Dendritic cell treated with granulocyte-macrophage colony-stimulating factor and Interleukin-4, amounts not matched to agents 40 ng/mL and 50 ng/mL, for 4 days (primary cell): ENCODE results near the gene MMP1.

Experiments used
- H3K27ac Mint-ChIP-seq: one replicate; pipeline ENCODE4 v1.8.0; 2022; ENCODE audit warnings: mild to moderate bottlenecking, mixed read lengths
- H3K27me3 Mint-ChIP-seq: one replicate; pipeline ENCODE4 v1.8.0; 2022; ENCODE audit warnings: mild to moderate bottlenecking, mixed read lengths
- H3K36me3 Mint-ChIP-seq: one replicate; pipeline ENCODE4 v1.8.0; 2022; ENCODE audit warnings: low read depth, mixed read lengths
- H3K4me1 Mint-ChIP-seq: one replicate; pipeline ENCODE4 v1.8.0; 2022; ENCODE audit warnings: low read depth, mixed read lengths
- H3K4me3 Mint-ChIP-seq: one replicate; pipeline ENCODE4 v1.8.0; 2022; ENCODE audit warnings: mild to moderate bottlenecking, moderate library complexity, mixed read lengths
- H3K9me3 Mint-ChIP-seq: one replicate; pipeline ENCODE4 v1.8.0; 2022; ENCODE audit warnings: mixed read lengths
- intact Hi-C: fragments of 100-400 bp; cut with micrococcal nuclease; formaldehyde crosslinking; loops from one replicate; pipeline ENCODE4 v1.15.0; 2022

MMP1 gene

DNA sequence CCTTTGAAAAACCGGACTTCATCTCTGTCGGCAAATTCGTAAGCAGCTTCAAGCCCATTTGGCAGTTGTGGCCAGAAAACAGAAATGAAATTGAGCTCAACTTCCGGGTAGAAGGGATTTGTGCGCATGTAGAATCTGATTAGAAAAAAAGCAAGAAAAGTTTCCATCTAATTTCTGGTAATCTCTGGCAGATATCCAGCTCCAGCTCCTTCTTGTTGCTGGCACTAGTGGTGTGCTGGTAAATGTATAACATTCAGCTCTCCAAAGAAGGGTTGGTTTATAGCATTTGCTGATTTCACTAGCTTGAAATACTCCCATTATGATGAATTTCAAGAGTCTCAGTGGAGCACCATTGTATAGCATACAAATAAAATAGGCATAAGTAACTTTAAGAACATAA lies 5.4 kb downstream of the MMP1 start:
- Mint-ChIP-seq H3K27ac (no peak overlapping the region), H3K9me3 (no peaks in the 10 kb centered on the region), H3K4me3 (no peak overlapping the region), H3K4me1 (no peaks in the 10 kb centered on the region), H3K36me3 (no peaks in the 10 kb centered on the region), H3K27me3 (peaks cover 20% of the 10 kb centered on the region)
- intact Hi-C loops = no loop called here

DNA sequence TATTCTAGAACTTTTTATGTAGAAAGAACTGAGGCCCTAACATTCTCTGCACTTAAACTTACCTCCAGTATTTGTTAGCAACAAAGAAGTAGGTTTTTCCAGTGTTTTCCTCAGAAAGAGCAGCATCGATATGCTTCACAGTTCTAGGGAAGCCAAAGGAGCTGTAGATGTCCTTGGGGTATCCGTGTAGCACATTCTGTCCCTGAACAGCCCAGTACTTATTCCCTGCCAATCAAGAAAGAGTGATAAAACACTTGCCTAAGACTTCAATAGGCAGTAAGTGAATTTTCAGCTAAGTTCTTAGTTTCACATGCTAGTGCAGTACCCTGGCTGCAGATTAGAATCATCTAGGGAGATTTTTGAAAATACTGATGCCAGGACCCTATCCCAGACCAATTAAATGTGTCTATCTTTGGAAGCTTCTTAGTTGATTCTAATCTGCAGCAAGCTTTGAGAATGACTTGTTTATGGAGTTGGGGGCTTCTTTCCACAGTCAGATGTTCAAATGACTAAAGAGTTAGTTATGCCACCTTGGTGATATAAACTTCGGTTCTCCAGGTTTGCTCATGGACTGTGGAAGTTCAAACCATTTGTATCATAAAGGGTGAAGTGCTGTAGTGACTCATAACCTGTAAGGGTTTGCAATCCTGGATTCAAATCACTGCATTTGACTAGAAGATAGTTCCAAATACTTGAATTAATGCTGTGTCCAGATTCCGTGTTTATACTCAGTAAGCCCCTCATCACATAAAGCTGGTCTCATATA lies 6.5 kb downstream of the MMP1 start:
- no peaks in the 10 kb centered on the region for H3K36me3 Mint-ChIP-seq
- H3K27ac Mint-ChIP-seq = no peak overlapping the region
- intact Hi-C loops = no loop called here
- peaks cover 14% of the 10 kb centered on the region for H3K27me3 Mint-ChIP-seq
- peaks cover 2% of the 10 kb centered on the region for H3K4me1 Mint-ChIP-seq
- no peak overlapping the region for H3K4me3 Mint-ChIP-seq
- H3K9me3 Mint-ChIP-seq = no peaks in the 10 kb centered on the region

DNA sequence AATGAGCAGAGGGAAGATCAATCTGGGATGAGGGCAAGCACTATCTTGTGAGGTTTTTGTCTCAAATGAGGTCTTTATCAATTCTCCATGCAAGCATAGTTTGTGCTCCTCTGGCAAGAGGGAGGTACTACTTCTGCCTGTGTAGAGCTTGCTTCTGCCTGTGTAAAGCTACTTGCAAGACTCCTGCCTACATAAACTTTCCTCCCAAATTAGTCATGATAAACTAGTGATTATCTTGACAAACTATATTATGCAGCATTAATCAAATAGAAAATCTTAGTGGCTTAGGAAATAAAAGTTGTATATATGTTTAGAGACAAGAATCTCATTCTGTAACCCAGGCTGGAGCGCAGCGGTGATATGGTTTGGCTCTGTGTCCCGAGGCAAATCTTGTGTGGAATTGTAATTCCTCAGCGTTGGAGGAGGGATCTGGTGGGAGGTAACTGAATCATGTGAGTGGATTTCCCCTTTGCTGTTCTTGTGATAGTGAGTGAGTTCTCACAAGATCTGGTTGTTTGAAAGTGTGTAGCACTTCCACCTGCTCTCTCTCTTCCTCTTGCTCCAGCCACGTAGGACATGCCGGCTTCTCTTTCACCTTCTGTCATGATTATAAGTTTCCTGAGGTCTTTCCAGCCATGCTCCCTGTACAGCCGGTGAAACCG lies 9.5 kb downstream of the MMP1 start:
- Mint-ChIP-seq H3K27me3 (peaks cover 20% of the 10 kb centered on the region), H3K27ac (no peak overlapping the region), H3K4me1 (peaks cover 13% of the 10 kb centered on the region), H3K4me3 (no peak overlapping the region), H3K36me3 (no peaks in the 10 kb centered on the region), H3K9me3 (no peaks in the 10 kb centered on the region)
- intact Hi-C loops = no loop called here

DNA sequence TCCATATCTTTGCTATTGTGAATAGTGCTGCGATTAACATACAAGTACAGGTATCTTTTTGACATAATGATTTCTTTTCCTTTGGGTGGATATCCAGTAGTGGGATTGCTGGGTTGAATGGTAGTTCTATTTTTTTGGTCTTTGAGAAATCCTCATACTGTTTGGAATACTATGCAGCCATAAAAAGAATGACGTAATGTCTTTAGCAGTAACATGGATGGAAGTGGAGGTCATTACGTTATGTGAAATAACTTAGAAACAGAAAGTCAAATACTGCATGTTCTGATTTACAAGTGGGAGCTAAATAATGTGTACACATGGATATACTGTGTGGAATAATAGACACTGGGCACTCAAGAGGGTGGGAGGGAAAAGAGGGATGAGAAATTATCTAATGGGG lies 13.6 kb downstream of the MMP1 start:
- Mint-ChIP-seq H3K4me3 (no peak overlapping the region), H3K27me3 (peaks cover 33% of the 10 kb centered on the region), H3K36me3 (no peaks in the 10 kb centered on the region), H3K4me1 (peaks cover 13% of the 10 kb centered on the region), H3K27ac (no peak overlapping the region), H3K9me3 (no peaks in the 10 kb centered on the region)
- intact Hi-C loops = no loop called here

DNA sequence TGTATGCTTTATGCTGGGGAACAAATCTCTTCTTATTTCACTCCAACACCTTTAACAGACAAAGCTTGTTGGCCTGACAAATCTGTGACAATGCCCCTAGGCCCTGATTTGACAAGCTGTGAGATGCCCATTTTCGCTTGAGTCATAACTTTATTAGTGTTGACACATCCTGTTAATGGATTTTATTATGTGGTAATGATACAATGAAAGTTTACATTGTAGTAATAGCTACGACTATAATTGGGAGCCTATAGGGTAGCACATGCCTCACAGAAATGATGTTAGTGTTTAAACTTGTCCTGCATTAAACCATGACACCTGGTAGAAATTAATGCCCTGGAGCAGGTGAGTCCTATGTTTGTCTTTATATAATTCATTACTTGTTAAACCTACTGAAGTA lies 14.2 kb downstream of the MMP1 start:
- H3K27me3 Mint-ChIP-seq = peaks cover 34% of the 10 kb centered on the region
- H3K4me3 Mint-ChIP-seq = no peak overlapping the region
- H3K36me3 Mint-ChIP-seq = no peaks in the 10 kb centered on the region
- intact Hi-C loops = no loop called here
- no peaks in the 10 kb centered on the region for H3K9me3 Mint-ChIP-seq
- H3K4me1 Mint-ChIP-seq = peaks cover 13% of the 10 kb centered on the region
- H3K27ac Mint-ChIP-seq = no peak overlapping the region

DNA sequence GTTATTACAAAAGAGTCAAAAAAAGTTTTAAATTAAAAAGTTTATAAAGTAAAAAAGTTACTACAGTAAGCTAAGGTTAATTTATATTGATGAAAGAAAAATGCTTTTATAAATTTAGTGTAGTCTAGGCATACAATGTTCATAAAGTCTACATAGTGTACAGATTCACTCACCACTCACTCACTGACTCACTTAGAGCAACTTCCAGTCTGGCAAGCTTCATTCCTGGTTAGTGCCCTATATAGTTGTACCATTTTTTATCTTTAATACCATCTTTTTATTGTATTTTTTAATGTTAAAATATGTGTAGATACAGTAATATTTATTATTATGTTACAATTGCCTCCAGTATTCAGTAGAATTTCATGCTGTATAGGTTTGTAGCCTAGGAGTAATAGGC lies 14.9 kb downstream of the MMP1 start:
- Mint-ChIP-seq H3K4me3 (no peak overlapping the region), H3K27ac (no peak overlapping the region), H3K36me3 (no peaks in the 10 kb centered on the region), H3K27me3 (peaks cover 29% of the 10 kb centered on the region), H3K4me1 (peaks cover 13% of the 10 kb centered on the region), H3K9me3 (no peaks in the 10 kb centered on the region)
- intact Hi-C loops = no loop called here

DNA sequence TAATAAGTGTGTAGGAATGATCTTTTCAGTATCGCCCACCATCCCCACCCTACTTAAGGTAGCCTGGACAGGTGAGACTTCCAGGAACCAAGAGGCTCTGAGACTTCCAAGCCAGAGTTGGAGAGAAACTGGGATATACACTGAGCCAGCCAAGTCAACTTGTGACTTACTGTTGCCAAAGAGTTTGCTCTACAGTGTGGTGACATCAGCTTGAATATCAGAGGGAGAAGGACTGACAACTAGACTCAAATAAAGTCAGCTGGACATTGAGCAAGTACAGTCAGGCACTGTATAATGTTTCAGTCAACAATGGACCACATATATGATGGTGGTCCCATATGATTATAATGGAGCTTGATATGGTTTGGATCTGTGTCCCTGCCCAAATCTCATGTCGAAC lies 16.3 kb downstream of the MMP1 start:
- no peaks in the 10 kb centered on the region for H3K36me3 Mint-ChIP-seq

DNA sequence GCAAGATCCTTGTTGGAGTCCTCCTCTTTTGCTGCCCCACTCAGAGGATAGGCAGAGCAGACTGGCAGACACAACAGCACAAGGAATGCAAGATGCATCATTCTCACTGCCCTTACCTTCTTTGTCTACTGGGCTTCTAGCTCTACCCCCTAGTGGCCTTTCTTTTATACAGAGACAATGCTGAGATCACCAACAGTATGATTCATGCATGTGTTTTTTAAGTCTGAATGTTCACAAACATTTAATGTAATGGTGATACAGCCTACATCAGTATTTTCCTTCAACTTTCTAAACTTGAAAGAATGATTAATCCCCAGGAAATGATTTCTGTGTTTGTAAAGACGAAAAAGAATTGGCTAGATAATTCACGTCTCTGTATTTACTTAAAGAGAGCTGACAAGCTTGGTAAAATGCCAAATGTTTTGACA lies 17.5 kb downstream of the MMP1 start, which contains the start of gene MMP10:
TSS of gene MMP10 (minus strand) at position 138 of the 428 bp plus-strand sequence. CDS start at position 101, 37 bp downstream.
- intact Hi-C loops = loop anchor here (1.0 kb wide), 1 partner anchor 47 kb away; no protein-coding TSS in a partner anchor
- Mint-ChIP-seq H3K4me3 (no peak within 1 kb of the TSS), H3K27me3 (peaks cover 34% of the 10 kb centered on the region), H3K36me3 (no peaks in the 10 kb centered on the region), H3K9me3 (no peaks in the 10 kb centered on the region), H3K4me1 (peaks cover 6% of the 10 kb centered on the region), H3K27ac (no peak within 1 kb of the TSS)

More for the DNA sequence above, 16.3 kb downstream of the MMP1 start:
- H3K4me3 Mint-ChIP-seq = no peak overlapping the region
- H3K27ac Mint-ChIP-seq = no peak overlapping the region
- peaks cover 31% of the 10 kb centered on the region for H3K27me3 Mint-ChIP-seq
- H3K9me3 Mint-ChIP-seq = no peaks in the 10 kb centered on the region
- intact Hi-C loops = no loop called here
- peaks cover 13% of the 10 kb centered on the region for H3K4me1 Mint-ChIP-seq

DNA sequence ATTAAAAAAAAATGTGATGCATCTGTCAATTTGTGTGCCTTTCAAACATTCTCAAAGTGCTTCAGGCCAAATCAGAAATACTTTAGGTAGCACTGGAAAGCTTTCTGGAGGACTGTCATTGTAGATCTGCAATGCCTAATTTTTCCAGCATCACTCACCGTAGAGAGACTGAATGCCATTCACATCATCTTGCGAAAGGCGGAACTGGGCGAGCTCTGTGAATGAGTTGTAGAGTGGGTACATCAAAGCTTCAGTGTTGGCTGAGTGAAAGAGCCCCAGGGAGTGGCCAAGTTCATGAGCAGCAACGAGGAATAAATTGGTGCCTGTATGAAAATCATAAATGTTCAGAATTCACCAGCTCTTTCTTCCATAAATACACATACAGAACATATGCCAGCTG lies 21.5 kb downstream of the MMP1 start:
- Mint-ChIP-seq H3K36me3 (no peaks in the 10 kb centered on the region), H3K27me3 (peaks cover 37% of the 10 kb centered on the region), H3K9me3 (no peaks in the 10 kb centered on the region), H3K27ac (no peak overlapping the region), H3K4me3 (no peak overlapping the region), H3K4me1 (peaks cover 3% of the 10 kb centered on the region)
- intact Hi-C loops = no loop called here

DNA sequence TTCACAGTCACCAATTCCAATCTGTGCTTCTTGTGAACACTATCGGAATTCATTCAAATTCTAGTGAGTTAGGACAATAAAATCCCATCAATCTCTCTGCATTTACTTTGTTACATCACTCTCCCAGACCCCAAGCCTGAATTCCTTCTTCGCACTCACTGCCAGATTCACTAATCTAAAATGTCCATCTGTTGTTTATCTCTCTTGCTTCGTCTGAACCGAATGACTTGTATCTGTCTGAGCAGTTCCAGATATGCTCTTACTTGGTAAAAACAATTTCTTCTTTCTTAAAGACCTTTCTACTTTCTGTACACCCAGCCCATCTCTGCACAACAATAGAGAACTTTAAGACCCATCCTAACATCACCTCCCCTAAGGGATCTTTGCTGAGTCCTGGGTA lies 24.6 kb downstream of the MMP1 start:
- Mint-ChIP-seq H3K4me1 (peaks cover 7% of the 10 kb centered on the region), H3K9me3 (no peaks in the 10 kb centered on the region), H3K27ac (no peak overlapping the region), H3K36me3 (no peaks in the 10 kb centered on the region), H3K4me3 (no peak overlapping the region), H3K27me3 (peaks cover 43% of the 10 kb centered on the region)
- intact Hi-C loops = no loop called here

DNA sequence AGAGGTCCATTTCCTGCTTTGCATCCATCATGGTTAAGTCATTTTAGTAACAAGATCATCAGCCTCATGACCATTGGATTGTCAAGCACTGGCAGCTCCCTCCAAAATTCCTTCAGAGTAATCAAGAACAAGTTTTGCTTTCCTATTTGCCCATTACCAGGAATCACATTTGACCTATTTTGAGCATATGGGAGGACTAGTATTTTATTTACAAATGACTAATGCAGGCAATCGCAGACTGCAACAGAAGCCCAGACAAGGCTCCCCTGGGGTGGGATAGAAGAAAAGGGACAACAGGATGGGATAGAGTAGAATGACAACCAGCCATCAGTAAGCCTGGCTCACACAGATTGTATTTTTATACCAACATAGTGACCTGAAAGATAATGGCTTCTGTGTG lies 26.6 kb downstream of the MMP1 start:
- H3K27ac Mint-ChIP-seq = no peak overlapping the region
- H3K36me3 Mint-ChIP-seq = no peaks in the 10 kb centered on the region
- no peak overlapping the region for H3K4me3 Mint-ChIP-seq
- intact Hi-C loops = no loop called here
- no peaks in the 10 kb centered on the region for H3K9me3 Mint-ChIP-seq
- H3K4me1 Mint-ChIP-seq = peaks cover 7% of the 10 kb centered on the region
- peaks cover 55% of the 10 kb centered on the region for H3K27me3 Mint-ChIP-seq

DNA sequence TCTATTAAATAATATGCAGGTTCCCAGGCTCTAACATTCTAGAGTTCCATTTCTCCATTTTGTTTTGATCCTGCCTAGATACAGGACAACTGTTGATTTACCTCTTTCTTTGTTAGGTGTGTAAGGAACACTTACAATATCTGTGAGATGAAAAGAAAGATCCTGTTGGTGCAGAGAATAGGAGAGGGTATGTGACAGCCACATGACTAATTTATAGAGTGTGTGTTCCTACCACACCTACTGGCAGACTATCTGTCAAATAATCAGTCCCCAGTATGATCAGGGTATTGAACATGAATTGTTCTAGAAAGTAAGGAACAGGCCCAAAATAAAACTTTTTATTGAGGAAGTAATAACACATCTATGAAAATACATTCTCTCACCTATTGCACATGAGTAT lies 27.8 kb downstream of the MMP1 start:
- intact Hi-C loops = no loop called here
- peaks cover 7% of the 10 kb centered on the region for H3K4me1 Mint-ChIP-seq
- H3K27ac Mint-ChIP-seq = no peak overlapping the region
- H3K36me3 Mint-ChIP-seq = no peaks in the 10 kb centered on the region
- H3K4me3 Mint-ChIP-seq = no peak overlapping the region
- no peaks in the 10 kb centered on the region for H3K9me3 Mint-ChIP-seq
- H3K27me3 Mint-ChIP-seq = peaks cover 59% of the 10 kb centered on the region

DNA sequence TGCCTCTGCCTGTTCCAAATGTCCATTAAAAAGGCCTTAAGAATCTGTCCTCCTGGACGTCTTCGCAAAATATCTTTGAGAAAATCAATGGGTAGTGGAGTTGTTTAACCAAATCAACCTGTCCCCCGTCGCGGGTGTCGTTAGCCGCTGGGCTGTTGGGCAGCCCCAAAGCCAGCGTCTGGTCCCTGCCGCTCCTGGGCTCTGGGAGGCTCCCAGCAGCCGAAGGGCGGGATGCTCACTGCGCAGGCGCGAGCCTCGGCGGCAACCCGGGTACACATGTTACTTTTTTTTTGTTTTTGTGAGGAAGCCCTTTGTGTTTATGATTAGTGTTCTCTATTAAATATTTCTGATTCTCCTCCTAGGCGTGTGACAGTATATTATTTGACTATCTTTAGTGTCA lies 30.2 kb downstream of the MMP1 start:
- Mint-ChIP-seq H3K27me3 (peaks cover 75% of the 10 kb centered on the region), H3K36me3 (no peaks in the 10 kb centered on the region), H3K9me3 (no peaks in the 10 kb centered on the region), H3K27ac (no peak overlapping the region), H3K4me3 (no peak overlapping the region), H3K4me1 (peaks cover 10% of the 10 kb centered on the region)
- intact Hi-C loops = no loop called here

DNA sequence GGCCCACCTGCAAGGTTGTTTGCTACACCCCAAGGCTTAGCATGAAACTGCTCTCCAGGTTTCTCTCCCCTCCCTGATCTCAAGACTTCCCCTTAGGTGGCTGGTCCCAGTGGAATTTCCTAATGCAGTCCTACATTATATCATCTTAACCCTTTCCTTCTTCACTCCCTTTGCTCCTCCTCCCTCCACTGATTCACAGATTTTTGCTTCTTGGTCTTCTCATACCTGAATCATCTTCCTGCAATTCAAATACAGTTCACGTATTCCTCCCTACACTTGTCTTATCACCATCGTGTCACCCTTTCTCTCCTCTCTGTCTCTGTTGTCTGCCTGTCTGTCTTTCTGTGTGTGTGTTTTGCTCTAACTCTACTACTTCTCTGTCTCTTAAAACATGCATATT lies 34.5 kb downstream of the MMP1 start:
- peaks cover 64% of the 10 kb centered on the region for H3K27me3 Mint-ChIP-seq
- H3K36me3 Mint-ChIP-seq = no peaks in the 10 kb centered on the region
- peaks cover 26% of the 10 kb centered on the region for H3K4me1 Mint-ChIP-seq
- intact Hi-C loops = no loop called here
- H3K4me3 Mint-ChIP-seq = no peak overlapping the region
- H3K27ac Mint-ChIP-seq = no peak overlapping the region
- H3K9me3 Mint-ChIP-seq = no peaks in the 10 kb centered on the region
